ENCODE results near the gene CYP11A1.
A peak's percentile ranks its signal among the peaks of the same experiment; 100 is the strongest.

CYP11A1 gene

GRCh38 chr15:74295800-74296199 is 71.6 kb downstream of the CYP11A1 start:
- no peak for DNase-seq

GRCh38 chr15:74294010-74294409 is 73.4 kb downstream of the CYP11A1 start:
- no peak for DNase-seq

GRCh38 chr15:74293021-74293810 is 74.2 kb downstream of the CYP11A1 start:
- DNase-seq, result no peak

GRCh38 chr15:74291101-74292071 is 76.1 kb downstream of the CYP11A1 start:
- peak; percentile 67 for DNase-seq

- no peak for DNase-seq
Measured at GRCh38 chr15:74290645-74291044, 76.8 kb downstream of the CYP11A1 start.

- no peak for DNase-seq
Measured at GRCh38 chr15:74289671-74290070, 77.8 kb downstream of the CYP11A1 start.
